Activated CD4-positive, alpha-beta memory T cell treated with anti-CD3 and anti-CD28 coated beads for 36 hours (primary cell): Measurements from ENCODE around the gene ZNF148. TPM values are rescaled to one million over a fixed set of nuclear protein-coding genes. Genes with fewer than 3 reads are reported as not detected.
"Not testable (repeated sequence)": the region's sequence is repeated elsewhere in the genome, so short reads cannot be mapped to it uniquely, and the experiment has no call there.

Experiments used
- CTCF ChIA-PET: fragments of 350-600 bp; sonication (Branson Sonifier 250); formaldehyde crosslinking; loops from one replicate; lab custom pipeline; 2021; ENCODE audit warnings: antibody characterized with exemption, inconsistent platforms; lab: Charles Lee
- POLR2A ChIA-PET: fragments of 350-600 bp; sonication (Branson Sonifier 250); formaldehyde crosslinking; loops from one replicate; lab custom pipeline; 2021; ENCODE audit warnings: antibody characterized with exemption; lab: Charles Lee
- DNase-seq: peaks from one replicate; pipeline ENCODE4 v3.0.0-alpha.2; 2020
- H3K27ac Mint-ChIP-seq: one replicate; pipeline ENCODE4 v1.8.0; 2021; ENCODE audit warnings: mixed read lengths
- H3K27me3 Mint-ChIP-seq: one replicate; pipeline ENCODE4 v1.8.0; 2021; ENCODE audit warnings: mixed read lengths
- H3K36me3 Mint-ChIP-seq: one replicate; pipeline ENCODE4 v1.8.0; 2021; ENCODE audit warnings: mixed read lengths
- H3K4me1 Mint-ChIP-seq: one replicate; pipeline ENCODE4 v1.8.0; 2021; ENCODE audit warnings: low read depth, mixed read lengths
- H3K4me3 Mint-ChIP-seq: one replicate; pipeline ENCODE4 v1.8.0; 2021; ENCODE audit warnings: mild to moderate bottlenecking, mixed read lengths
- H3K9me3 Mint-ChIP-seq: one replicate; pipeline ENCODE4 v1.8.0; 2021; ENCODE audit warnings: mixed read lengths
- intact Hi-C: fragments of 100-400 bp; cut with micrococcal nuclease; formaldehyde crosslinking; loops from one replicate; pipeline ENCODE4 v1.15.1; 2023
- total RNA-seq, 2 experiments: library from RNA; stranded (reverse); gene quantifications; one replicate each; pipeline ENCODE4 v1.2.3, GENCODE V29; 2021

The ZNF148 gene
- total RNA-seq, 2 experiments from 2014 or later = 27.9 to 29.9 TPM

DNA sequence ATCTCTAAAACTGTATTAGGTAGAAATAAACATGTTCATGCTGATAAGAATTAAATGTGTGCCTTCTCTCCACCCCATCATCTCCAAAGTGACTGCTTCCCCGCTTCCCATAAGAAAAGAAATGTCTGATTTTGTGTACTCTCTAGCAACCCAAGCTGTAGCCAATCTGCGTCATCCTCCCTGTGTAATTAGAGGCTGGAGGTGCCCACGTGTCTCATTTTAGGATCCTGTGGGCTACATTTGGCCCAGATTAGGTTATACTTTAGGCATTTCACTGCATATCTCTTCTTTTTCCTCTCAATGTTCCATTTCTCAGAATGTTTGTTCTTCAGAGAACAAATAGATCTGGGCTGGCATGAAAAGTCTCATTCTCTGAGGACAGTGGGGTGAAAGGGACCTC, 19.3 kb upstream of the ZNF148 start:
- Mint-ChIP-seq H3K27ac (no peak overlapping the region), H3K4me3 (no peak overlapping the region), H3K27me3 (peaks cover 10% of the 10 kb centered on the region), H3K4me1 (peaks cover 6% of the 10 kb centered on the region), H3K9me3 (no peaks in the 10 kb centered on the region), H3K36me3 (no peaks in the 10 kb centered on the region)
- ChIA-PET CTCF (no interaction called here), POLR2A (no interaction called here)
- intact Hi-C loops = no loop called here
- DNase-seq = no peak

GRCh38 chr3:125389282-125389681, 14.2 kb upstream of the ZNF148 start:
- H3K4me3 Mint-ChIP-seq = no peak overlapping the region
- intact Hi-C loops = no loop called here
- ChIA-PET POLR2A (interaction anchor here (0.6 kb wide), 1 partner anchor 126 kb away, joined by 3 read pairs; no protein-coding TSS in a partner anchor), CTCF (no interaction called here)
- DNase-seq = no peak
- H3K27ac Mint-ChIP-seq = no peak overlapping the region
- H3K36me3 Mint-ChIP-seq = no peaks in the 10 kb centered on the region
- peaks cover 12% of the 10 kb centered on the region for H3K4me1 Mint-ChIP-seq
- H3K9me3 Mint-ChIP-seq = no peaks in the 10 kb centered on the region
- peaks cover 4% of the 10 kb centered on the region for H3K27me3 Mint-ChIP-seq

DNA sequence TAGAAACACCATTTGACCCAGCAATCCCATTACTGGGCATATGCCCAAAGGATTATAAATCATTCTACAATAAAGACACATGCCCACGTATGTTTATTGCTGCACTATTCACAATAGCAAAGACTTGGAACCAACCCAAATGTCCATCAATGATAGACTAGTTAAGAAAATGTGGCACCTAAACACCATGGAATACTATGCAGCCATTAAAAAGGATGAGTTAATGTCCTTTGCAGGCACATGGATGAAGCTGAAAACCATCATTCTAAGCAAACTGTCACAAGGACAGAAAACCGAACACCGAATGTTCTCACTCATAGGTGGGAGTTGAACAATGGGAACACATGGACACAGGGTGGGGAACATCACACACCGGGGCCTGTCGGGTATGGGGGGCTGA, 13.2 kb upstream of the ZNF148 start:
- H3K27me3 Mint-ChIP-seq, DNase-seq, H3K36me3 Mint-ChIP-seq, intact Hi-C loops, H3K9me3 Mint-ChIP-seq, H3K4me3 Mint-ChIP-seq, CTCF ChIA-PET, H3K27ac Mint-ChIP-seq: not testable (repeated sequence)
- peaks cover 12% of the 10 kb centered on the region for H3K4me1 Mint-ChIP-seq
- POLR2A ChIA-PET = interaction anchor here (0.6 kb wide), 1 partner anchor 125 kb away, joined by 3 read pairs; no protein-coding TSS in a partner anchor

- Mint-ChIP-seq H3K9me3 (no peaks in the 10 kb centered on the region), H3K27me3 (peaks cover 4% of the 10 kb centered on the region), H3K4me1 (peaks cover 17% of the 10 kb centered on the region), H3K27ac (no peak overlapping the region), H3K4me3 (no peak overlapping the region), H3K36me3 (no peaks in the 10 kb centered on the region)
- ChIA-PET POLR2A (no interaction called here), CTCF (no interaction called here)
- no peak for DNase-seq
- intact Hi-C loops = no loop called here
These were observed 11.7 kb upstream of the ZNF148 start for GRCh38 chr3:125386811-125387210.

GRCh38 chr3:125383744-125384143, 8.6 kb upstream of the ZNF148 start:
- ChIA-PET CTCF (no interaction called here), POLR2A (no interaction called here)
- no peak overlapping the region for H3K4me3 Mint-ChIP-seq
- H3K27me3 Mint-ChIP-seq = peaks cover 2% of the 10 kb centered on the region
- peaks cover 10% of the 10 kb centered on the region for H3K4me1 Mint-ChIP-seq
- DNase-seq = no peak
- no peaks in the 10 kb centered on the region for H3K9me3 Mint-ChIP-seq
- no peak overlapping the region for H3K27ac Mint-ChIP-seq
- H3K36me3 Mint-ChIP-seq = no peaks in the 10 kb centered on the region
- intact Hi-C loops = loop anchor here (1.0 kb wide), 1 partner anchor 8 kb away; the partner anchor contains the start of gene ZNF148

GRCh38 chr3:125382298-125382697, 7.2 kb upstream of the ZNF148 start:
- ChIA-PET CTCF (interaction anchor here (0.6 to 1.4 kb wide), 2 partner anchors 51 to 150 kb away, joined by 3 read pairs; no protein-coding TSS in a partner anchor), POLR2A (interaction anchor here (0.6 kb wide), 2 partner anchors 273 to 500 kb away, joined by 3 to 4 read pairs; no protein-coding TSS in a partner anchor)
- Mint-ChIP-seq H3K36me3 (no peaks in the 10 kb centered on the region), H3K4me3 (no peak overlapping the region), H3K4me1 (peaks cover 10% of the 10 kb centered on the region), H3K27me3 (peaks cover 2% of the 10 kb centered on the region), H3K9me3 (no peaks in the 10 kb centered on the region), H3K27ac (no peak overlapping the region)
- no peak for DNase-seq
- intact Hi-C loops = no loop called here

- H3K36me3 Mint-ChIP-seq = no peaks in the 10 kb centered on the region
- intact Hi-C loops = no loop called here
- H3K27me3 Mint-ChIP-seq = peaks cover 2% of the 10 kb centered on the region
- POLR2A ChIA-PET = interaction anchor here (0.6 kb wide), 2 partner anchors 273 to 499 kb away, joined by 3 to 4 read pairs; no protein-coding TSS in a partner anchor
- H3K4me3 Mint-ChIP-seq = no peak overlapping the region
- no peak overlapping the region for H3K27ac Mint-ChIP-seq
- H3K9me3 Mint-ChIP-seq = no peaks in the 10 kb centered on the region
- H3K4me1 Mint-ChIP-seq = peaks cover 10% of the 10 kb centered on the region
- DNase-seq = peak; percentile 52
- CTCF ChIA-PET = interaction anchor here (0.6 to 1.6 kb wide), 4 partner anchors 10 to 150 kb away, joined by 3 to 5 read pairs (median 3); no protein-coding TSS in a partner anchor
These were observed 6.6 kb upstream of the ZNF148 start for GRCh38 chr3:125381743-125382142.

- H3K4me3 Mint-ChIP-seq = no peak overlapping the region
These were observed 6.2 kb upstream of the ZNF148 start for GRCh38 chr3:125381314-125381713.

GRCh38 chr3:125379483-125379882, 4.4 kb upstream of the ZNF148 start:
- DNase-seq = no peak
- intact Hi-C loops = loop anchor here (5.0 to 10.0 kb wide), 4 partner anchors 58 to 538 kb away; partner anchors contain the start of gene OSBPL11
- H3K4me3 Mint-ChIP-seq = no peak overlapping the region
- H3K27ac Mint-ChIP-seq = no peak overlapping the region
- POLR2A ChIA-PET = no interaction called here
- CTCF ChIA-PET = no interaction called here
- peaks cover 18% of the 10 kb centered on the region for H3K4me1 Mint-ChIP-seq
- H3K36me3 Mint-ChIP-seq = peaks cover 2% of the 10 kb centered on the region
- H3K27me3 Mint-ChIP-seq = peaks cover 2% of the 10 kb centered on the region
- no peaks in the 10 kb centered on the region for H3K9me3 Mint-ChIP-seq

More at GRCh38 chr3:125381314-125381713, 6.2 kb upstream of the ZNF148 start:
- intact Hi-C loops = no loop called here
- Mint-ChIP-seq H3K27ac (no peak overlapping the region), H3K4me1 (peaks cover 11% of the 10 kb centered on the region), H3K9me3 (no peaks in the 10 kb centered on the region), H3K36me3 (no peaks in the 10 kb centered on the region), H3K27me3 (peaks cover 2% of the 10 kb centered on the region)
- CTCF ChIA-PET = interaction anchor here (1.1 to 1.6 kb wide), 3 partner anchors 11 to 149 kb away, joined by 3 to 5 read pairs (median 3); no protein-coding TSS in a partner anchor
- POLR2A ChIA-PET = no interaction called here
- DNase-seq = no peak

GRCh38 chr3:125378762-125379161, 3.6 kb upstream of the ZNF148 start:
- DNase-seq = no peak
- Mint-ChIP-seq H3K27ac (no peak overlapping the region), H3K4me1 (peaks cover 25% of the 10 kb centered on the region), H3K4me3 (no peak overlapping the region), H3K27me3 (peaks cover 2% of the 10 kb centered on the region), H3K9me3 (no peaks in the 10 kb centered on the region), H3K36me3 (peaks cover 2% of the 10 kb centered on the region)
- intact Hi-C loops = loop anchor here (5.0 to 10.0 kb wide), 4 partner anchors 59 to 539 kb away; partner anchors contain the start of gene OSBPL11
- ChIA-PET CTCF (no interaction called here), POLR2A (no interaction called here)

GRCh38 chr3:125375950-125376679, 990 bp upstream of the ZNF148 start:
- Mint-ChIP-seq H3K4me3 (peak overlapping the region; percentile 98), H3K27me3 (no peaks in the 10 kb centered on the region), H3K36me3 (peaks cover 4% of the 10 kb centered on the region), H3K27ac (peak overlapping the region; percentile 94), H3K4me1 (peaks cover 29% of the 10 kb centered on the region), H3K9me3 (no peaks in the 10 kb centered on the region)
- DNase-seq = no peak
- ChIA-PET CTCF (interaction anchor here (0.6 to 1.7 kb wide), 4 partner anchors 13 to 162 kb away, joined by 3 to 4 read pairs (median 3); no protein-coding TSS in a partner anchor), POLR2A (no interaction called here)
- intact Hi-C loops = loop anchor here (1.0 to 10.0 kb wide), 7 partner anchors 7 to 541 kb away; partner anchors contain the start of gene OSBPL11

GRCh38 chr3:125374501-125374995, 577 bp downstream of the ZNF148 start:
- peak; percentile 53 for DNase-seq
- no peaks in the 10 kb centered on the region for H3K9me3 Mint-ChIP-seq
- ChIA-PET POLR2A (no interaction called here), CTCF (interaction anchor here (0.8 to 1.1 kb wide), 2 partner anchors 56 to 211 kb away, joined by 3 to 4 read pairs; no protein-coding TSS in a partner anchor)
- peak overlapping the region; percentile 94 for H3K4me3 Mint-ChIP-seq
- peaks cover 39% of the 10 kb centered on the region for H3K4me1 Mint-ChIP-seq
- no peaks in the 10 kb centered on the region for H3K27me3 Mint-ChIP-seq
- peak overlapping the region; percentile 81 for H3K27ac Mint-ChIP-seq
- intact Hi-C loops = loop anchor here (2.0 to 10.0 kb wide), 4 partner anchors 64 to 230 kb away; partner anchors contain the start of gene OSBPL11
- H3K36me3 Mint-ChIP-seq = peaks cover 4% of the 10 kb centered on the region
